DOHH2 (cell line): ENCODE measurements around the gene NEDD4L.
"Not testable (repeated sequence)": the region's sequence is repeated elsewhere in the genome, so short reads cannot be mapped to it uniquely, and the experiment has no call there.

ENCODE experiments used
- H3F3A ChIP-seq: fragments of 200-600 bp; sonication (generic), shearing (Covaris generic); 2 replicates; pipeline ENCODE4 v1.6.0; 2016; ENCODE audit warnings: antibody characterized with exemption, mild to moderate bottlenecking; ENCODE audit not compliant: control insufficient read depth, insufficient read depth
- H3K27ac ChIP-seq: fragments of 200-600 bp; sonication (generic); 2 replicates; pipeline ENCODE4 v1.5.1; 2014; ENCODE audit warnings: low read depth, mild to moderate bottlenecking, low read length, moderate library complexity
- H3K27me3 ChIP-seq: fragments of 200-600 bp; sonication (generic); 2 replicates; pipeline ENCODE4 v1.6.1; 2014; ENCODE audit warnings: mild to moderate bottlenecking, low read length, mixed read lengths; ENCODE audit not compliant: control insufficient read depth
- H3K36me3 ChIP-seq: fragments of 200-600 bp; sonication (generic); 2 replicates; pipeline ENCODE4 v1.6.1; 2014; ENCODE audit warnings: mild to moderate bottlenecking, low read length, moderate library complexity, mixed read lengths; ENCODE audit not compliant: control insufficient read depth
- H3K4me1 ChIP-seq: fragments of 200-600 bp; sonication (generic); 2 replicates; pipeline ENCODE4 v1.6.1; 2014; ENCODE audit warnings: mild to moderate bottlenecking, low read length, mixed read lengths; ENCODE audit not compliant: control insufficient read depth
- H3K4me2 ChIP-seq: fragments of 200-600 bp; sonication (generic); 2 replicates; pipeline ENCODE4 v1.6.0; 2014; ENCODE audit warnings: mild to moderate bottlenecking, low read length, moderate library complexity
- H3K4me3 ChIP-seq: fragments of 200-600 bp; sonication (generic); 2 replicates; pipeline ENCODE4 v1.5.1; 2014; ENCODE audit warnings: mild to moderate bottlenecking, low read length, mixed read lengths
- H3K79me2 ChIP-seq: fragments of 200-600 bp; sonication (generic); 2 replicates; pipeline ENCODE4 v1.6.1; 2014; ENCODE audit warnings: mild to moderate bottlenecking, low read length, mixed read lengths; ENCODE audit not compliant: control insufficient read depth
- H3K9me2 ChIP-seq: fragments of 200-600 bp; sonication (generic); replicated peaks from 2 replicates; pipeline ENCODE4 v1.6.1; 2014; ENCODE audit warnings: mild to moderate bottlenecking, low read length, mixed read lengths; ENCODE audit not compliant: control insufficient read depth
- H3K9me3 ChIP-seq: fragments of 200-600 bp; sonication (generic); 2 replicates; pipeline ENCODE4 v1.6.1; 2014; ENCODE audit warnings: antibody characterized with exemption, low read length, mixed read lengths; ENCODE audit not compliant: control insufficient read depth, insufficient read depth
- H4K20me1 ChIP-seq: fragments of 200-600 bp; sonication (generic); 2 replicates; pipeline ENCODE4 v1.6.0; 2014; ENCODE audit warnings: low read depth, mild to moderate bottlenecking, antibody characterized with exemption, low read length, moderate library complexity; ENCODE audit not compliant: control insufficient read depth, insufficient read depth
- EZH2phosphoT487 ChIP-seq: fragments of 200-600 bp; sonication (generic); IDR thresholded peaks from 2 replicates; pipeline ENCODE4 v1.6.1; 2017; ENCODE audit warnings: borderline replicate concordance, mild to moderate bottlenecking, antibody characterized with exemption, low read length, moderate library complexity, mixed read lengths
- TF ChIP-seq, protein P1 (sequence below): fragments of 200-600 bp; sonication (generic); IDR thresholded peaks from one replicate; pipeline ENCODE4 v1.5.1; 2014; ENCODE audit warnings: antibody characterized with exemption, mild to moderate bottlenecking, low read depth, low read length; ENCODE audit not compliant: poor library complexity, severe bottlenecking

Gene NEDD4L

DNA sequence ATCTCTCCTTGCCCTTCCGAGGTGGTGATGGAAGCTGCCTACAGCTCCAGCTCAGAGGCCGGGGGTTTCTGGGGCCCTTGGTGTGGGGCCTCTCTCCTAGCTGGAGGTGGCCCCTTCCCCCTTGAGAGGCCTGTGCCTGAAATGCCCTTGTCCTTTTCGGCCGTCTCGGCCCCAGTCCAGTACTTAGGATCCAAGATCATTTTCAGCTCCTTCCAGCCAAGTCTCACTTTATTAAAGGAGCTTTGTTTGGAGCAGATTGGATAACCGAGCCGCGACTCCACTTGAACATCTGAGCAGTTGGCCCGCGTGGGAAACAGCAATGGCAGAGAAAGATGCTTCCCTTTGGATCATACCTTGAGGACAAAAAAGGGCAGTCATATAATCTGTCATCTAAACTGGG, 125.0 kb downstream of the NEDD4L start:
- H3F3A ChIP-seq = no peaks in the 10 kb centered on the region
- H3K9me3 ChIP-seq = no peaks in the 10 kb centered on the region
- no peak overlapping the region for H3K4me3 ChIP-seq
- H3K79me2 ChIP-seq = no peaks in the 10 kb centered on the region
- TF ChIP-seq, protein P1, sequence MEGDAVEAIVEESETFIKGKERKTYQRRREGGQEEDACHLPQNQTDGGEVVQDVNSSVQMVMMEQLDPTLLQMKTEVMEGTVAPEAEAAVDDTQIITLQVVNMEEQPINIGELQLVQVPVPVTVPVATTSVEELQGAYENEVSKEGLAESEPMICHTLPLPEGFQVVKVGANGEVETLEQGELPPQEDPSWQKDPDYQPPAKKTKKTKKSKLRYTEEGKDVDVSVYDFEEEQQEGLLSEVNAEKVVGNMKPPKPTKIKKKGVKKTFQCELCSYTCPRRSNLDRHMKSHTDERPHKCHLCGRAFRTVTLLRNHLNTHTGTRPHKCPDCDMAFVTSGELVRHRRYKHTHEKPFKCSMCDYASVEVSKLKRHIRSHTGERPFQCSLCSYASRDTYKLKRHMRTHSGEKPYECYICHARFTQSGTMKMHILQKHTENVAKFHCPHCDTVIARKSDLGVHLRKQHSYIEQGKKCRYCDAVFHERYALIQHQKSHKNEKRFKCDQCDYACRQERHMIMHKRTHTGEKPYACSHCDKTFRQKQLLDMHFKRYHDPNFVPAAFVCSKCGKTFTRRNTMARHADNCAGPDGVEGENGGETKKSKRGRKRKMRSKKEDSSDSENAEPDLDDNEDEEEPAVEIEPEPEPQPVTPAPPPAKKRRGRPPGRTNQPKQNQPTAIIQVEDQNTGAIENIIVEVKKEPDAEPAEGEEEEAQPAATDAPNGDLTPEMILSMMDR = no peak
- TF ChIP-seq EZH2phosphoT487 = no peak
- no peak overlapping the region for H3K27ac ChIP-seq
- H3K4me1 ChIP-seq = no peaks in the 10 kb centered on the region
- H3K4me2 ChIP-seq = no peak overlapping the region
- H4K20me1 ChIP-seq = no peaks in the 10 kb centered on the region
- H3K27me3 ChIP-seq = no peaks in the 10 kb centered on the region
- peaks cover 6% of the 10 kb centered on the region; the same call in 1 of the 2 replicates for H3K36me3 ChIP-seq
- no peaks in the 10 kb centered on the region for H3K9me2 ChIP-seq

DNA sequence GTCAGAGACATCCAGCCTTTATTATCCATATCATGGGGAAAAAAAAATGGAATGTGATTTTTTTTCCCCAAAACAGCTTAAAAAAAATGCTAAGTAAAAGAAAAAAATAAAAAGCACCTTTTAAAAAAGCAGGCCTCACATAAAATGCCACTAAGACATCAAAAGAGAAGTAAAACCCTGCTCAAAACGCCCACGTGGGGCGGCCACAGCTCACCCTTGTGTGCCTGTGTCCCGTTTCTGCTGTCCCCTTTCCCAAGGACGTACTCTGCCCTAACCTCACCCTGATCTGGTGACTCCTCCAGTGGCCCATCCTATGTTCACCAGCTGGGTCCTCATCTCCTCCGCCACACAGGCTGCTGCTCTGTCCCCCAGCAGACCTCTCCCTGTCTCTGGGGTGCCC, 125.4 kb downstream of the NEDD4L start:
- Histone ChIP-seq H3K4me1 (no peaks in the 10 kb centered on the region), H3K36me3 (peaks cover 6% of the 10 kb centered on the region; the same call in 1 of the 2 replicates), H3K27ac (no peak overlapping the region), H3K4me2 (no peak overlapping the region), H3K79me2 (no peaks in the 10 kb centered on the region), H4K20me1 (no peaks in the 10 kb centered on the region), H3K9me2 (no peaks in the 10 kb centered on the region), H3K4me3 (no peak overlapping the region), H3K9me3 (no peaks in the 10 kb centered on the region), H3K27me3 (no peaks in the 10 kb centered on the region), H3F3A (no peaks in the 10 kb centered on the region)
- TF ChIP-seq EZH2phosphoT487 = no peak
- TF ChIP-seq, protein P1 = no peak

DNA sequence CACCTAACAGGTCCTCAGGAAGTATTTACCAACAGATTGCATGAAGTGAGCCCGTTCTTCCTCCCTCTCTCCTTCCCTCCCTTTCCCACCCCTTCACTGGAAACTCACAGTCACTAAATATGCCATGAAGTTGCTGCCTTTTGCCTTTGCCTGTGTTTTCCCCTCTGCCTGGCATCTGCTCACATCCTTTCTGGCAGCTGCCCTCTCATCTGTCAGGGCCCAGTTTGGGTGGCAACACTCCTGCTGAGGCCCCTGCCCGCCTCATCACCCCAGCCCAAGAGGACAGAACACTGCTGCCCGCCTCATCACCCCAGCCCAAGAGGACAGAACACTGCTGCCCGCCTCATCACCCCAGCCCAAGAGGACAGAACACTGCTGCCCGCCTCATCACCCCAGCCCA, 126.0 kb downstream of the NEDD4L start:
- H3K27me3 ChIP-seq, H3F3A ChIP-seq, H4K20me1 ChIP-seq, H3K4me1 ChIP-seq, H3K36me3 ChIP-seq, H3K4me2 ChIP-seq, H3K27ac ChIP-seq, H3K9me3 ChIP-seq, H3K4me3 ChIP-seq, H3K9me2 ChIP-seq, H3K79me2 ChIP-seq: not testable (repeated sequence)

GRCh38 chr18:58172031-58172430, 128.0 kb downstream of the NEDD4L start:
- H3K36me3 ChIP-seq = peaks cover 4% of the 10 kb centered on the region; the same call in 1 of the 2 replicates
- no peaks in the 10 kb centered on the region for H4K20me1 ChIP-seq
- no peaks in the 10 kb centered on the region for H3K9me2 ChIP-seq
- H3K4me1 ChIP-seq = peaks cover 10% of the 10 kb centered on the region; the same call in 1 of the 2 replicates
- no peak overlapping the region for H3K4me3 ChIP-seq
- H3K27ac ChIP-seq = no peak overlapping the region
- H3K9me3 ChIP-seq = no peaks in the 10 kb centered on the region
- H3K79me2 ChIP-seq = no peaks in the 10 kb centered on the region; the same call in 1 of the 2 replicates
- TF ChIP-seq, protein P1 = no peak
- no peaks in the 10 kb centered on the region for H3F3A ChIP-seq
- no peaks in the 10 kb centered on the region for H3K27me3 ChIP-seq
- no peak overlapping the region for H3K4me2 ChIP-seq
